SU-DHL-6 (cell line): ENCODE data around the gene GSTM5.
"Not testable (repeated sequence)": the region's sequence is repeated elsewhere in the genome, so short reads cannot be mapped to it uniquely, and the experiment has no call there.

ENCODE experiments used
- H2AFZ ChIP-seq: fragments of 200-600 bp; sonication (generic); 2 replicates; pipeline ENCODE4 v1.6.1; 2014; ENCODE audit warnings: low read depth, mild to moderate bottlenecking, moderate library complexity, mixed read lengths, antibody characterized with exemption, low read length; ENCODE audit not compliant: severe bottlenecking
- H3F3A ChIP-seq: fragments of 200-600 bp; shearing (Covaris generic); 2 replicates; pipeline ENCODE4 v1.6.0; 2016; ENCODE audit warnings: antibody characterized with exemption, mild to moderate bottlenecking; ENCODE audit not compliant: insufficient read depth
- H3K27ac ChIP-seq: fragments of 200-600 bp; sonication (generic); 2 replicates; pipeline ENCODE4 v1.5.1; 2016; ENCODE audit warnings: low read depth, mild to moderate bottlenecking, low read length, moderate library complexity, mixed read lengths
- H3K27me3 ChIP-seq: fragments of 200-600 bp; sonication (generic), shearing (Covaris generic); 2 replicates; pipeline ENCODE4 v1.6.0; 2014; ENCODE audit warnings: mild to moderate bottlenecking, low read length
- H3K36me3 ChIP-seq: fragments of 200-600 bp; sonication (generic); 2 replicates; pipeline ENCODE4 v1.6.1; 2014; ENCODE audit warnings: mild to moderate bottlenecking, low read length, mixed read lengths
- H3K4me2 ChIP-seq: fragments of 300-600, 200-600 bp; shearing (Covaris generic), sonication (generic); 2 replicates; pipeline ENCODE4 v1.6.0; 2014; ENCODE audit warnings: low read length, low read depth, mild to moderate bottlenecking; ENCODE audit not compliant: poor library complexity, severe bottlenecking
- H3K4me3 ChIP-seq: fragments of 200-600 bp; sonication (generic); 2 replicates; pipeline ENCODE4 v1.5.1; 2014; ENCODE audit warnings: antibody characterized with exemption, low read length, mild to moderate bottlenecking, mixed read lengths; ENCODE audit not compliant: insufficient read depth, poor library complexity, severe bottlenecking
- H3K79me2 ChIP-seq: fragments of 200-600 bp; sonication (generic); 2 replicates; pipeline ENCODE4 v1.6.1; 2014; ENCODE audit warnings: mild to moderate bottlenecking, low read length, moderate library complexity; ENCODE audit not compliant: insufficient read depth
- H3K9ac ChIP-seq: fragments of 200-600 bp; sonication (generic); 2 replicates; pipeline ENCODE4 v1.7.0; 2014; ENCODE audit warnings: mild to moderate bottlenecking, low read length
- H3K9me2 ChIP-seq: fragments of 200-600 bp; sonication (generic); replicated peaks from 2 replicates; pipeline ENCODE4 v1.6.1; 2014; ENCODE audit warnings: low read length; ENCODE audit not compliant: insufficient read depth
- H3K9me3 ChIP-seq: fragments of 200-600 bp; sonication (generic); 2 replicates; pipeline ENCODE4 v1.6.1; 2014; ENCODE audit warnings: low read length, mixed read lengths; ENCODE audit not compliant: insufficient read depth
- H4K20me1 ChIP-seq: fragments of 200-600 bp; sonication (generic); 2 replicates; pipeline ENCODE4 v1.6.1; 2014; ENCODE audit warnings: low read depth, mild to moderate bottlenecking, antibody characterized with exemption, low read length, moderate library complexity, mixed read lengths
- CTCF ChIP-seq: fragments of 200-600 bp; sonication (generic); IDR thresholded peaks from one replicate; pipeline ENCODE4 v1.5.1; 2017; ENCODE audit warnings: antibody characterized with exemption, mild to moderate bottlenecking, low read length, moderate library complexity; ENCODE audit not compliant: insufficient read depth, poor library complexity, severe bottlenecking
- EZH2phosphoT487 ChIP-seq: fragments of 200-600 bp; sonication (generic), shearing (Covaris generic); conservative IDR thresholded peaks from 2 replicates; pipeline ENCODE4 v1.6.1; 2018; ENCODE audit warnings: mild to moderate bottlenecking, antibody characterized with exemption, low read length, moderate library complexity, mixed read lengths

Gene GSTM5

GRCh38 chr1:109697066-109697465 lies 15.0 kb upstream of the GSTM5 start:
- TF ChIP-seq EZH2phosphoT487 (no peak), CTCF (no peak)
- Histone ChIP-seq H3K27ac (no peak overlapping the region), H3K27me3 (no peaks in the 10 kb centered on the region), H3K4me3 (no peak overlapping the region), H3K9me2 (no peaks in the 10 kb centered on the region), H3K36me3 (no peaks in the 10 kb centered on the region), H3K4me2 (no peak overlapping the region), H3F3A (no peaks in the 10 kb centered on the region), H2AFZ (no peak overlapping the region), H3K9ac (no peak overlapping the region), H4K20me1 (no peaks in the 10 kb centered on the region), H3K9me3 (no peaks in the 10 kb centered on the region), H3K79me2 (no peaks in the 10 kb centered on the region)

GRCh38 chr1:109697861-109698260 lies 14.2 kb upstream of the GSTM5 start:
- not testable (repeated sequence) for H3K27me3 ChIP-seq, H3K4me2 ChIP-seq, H4K20me1 ChIP-seq, H3K9ac ChIP-seq, H3K27ac ChIP-seq, H3K9me2 ChIP-seq, H3K79me2 ChIP-seq, H3K36me3 ChIP-seq, H3K4me3 ChIP-seq, H3F3A ChIP-seq, H3K9me3 ChIP-seq, H2AFZ ChIP-seq

- H4K20me1 ChIP-seq, H3K9me3 ChIP-seq, H3K27ac ChIP-seq, H3K36me3 ChIP-seq, H3K4me2 ChIP-seq, H2AFZ ChIP-seq, H3K9me2 ChIP-seq, H3K9ac ChIP-seq, H3K27me3 ChIP-seq, H3K79me2 ChIP-seq, H3F3A ChIP-seq, H3K4me3 ChIP-seq: not testable (repeated sequence)
Measured at GRCh38 chr1:109702940-109703339, 9.1 kb upstream of the GSTM5 start.

- Histone ChIP-seq H3K9ac (no peak overlapping the region), H3F3A (no peaks in the 10 kb centered on the region), H3K9me2 (no peaks in the 10 kb centered on the region), H3K36me3 (no peaks in the 10 kb centered on the region), H3K9me3 (0 out of 2 replicates have a peak, but pooled peaks cover 3% of the 10 kb centered on the region), H3K4me2 (no peak overlapping the region), H3K27me3 (no peaks in the 10 kb centered on the region), H4K20me1 (no peaks in the 10 kb centered on the region), H2AFZ (no peak overlapping the region), H3K79me2 (no peaks in the 10 kb centered on the region), H3K27ac (no peak overlapping the region), H3K4me3 (no peak overlapping the region)
- TF ChIP-seq EZH2phosphoT487, result no peak
- no peak for TF ChIP-seq CTCF
Measured at GRCh38 chr1:109704173-109704572, 7.9 kb upstream of the GSTM5 start.
